HG02938 (cell line): ENCODE data around the gene PPP2R2C.

ENCODE experiments used
- ATAC-seq: cut with Tn5 transposase; IDR thresholded peaks from one replicate; pipeline ENCODE4 v1.9.1; 2021; ENCODE audit warnings: mild to moderate bottlenecking, moderate library complexity; ENCODE audit not compliant: unreplicated experiment

PPP2R2C gene

DNA sequence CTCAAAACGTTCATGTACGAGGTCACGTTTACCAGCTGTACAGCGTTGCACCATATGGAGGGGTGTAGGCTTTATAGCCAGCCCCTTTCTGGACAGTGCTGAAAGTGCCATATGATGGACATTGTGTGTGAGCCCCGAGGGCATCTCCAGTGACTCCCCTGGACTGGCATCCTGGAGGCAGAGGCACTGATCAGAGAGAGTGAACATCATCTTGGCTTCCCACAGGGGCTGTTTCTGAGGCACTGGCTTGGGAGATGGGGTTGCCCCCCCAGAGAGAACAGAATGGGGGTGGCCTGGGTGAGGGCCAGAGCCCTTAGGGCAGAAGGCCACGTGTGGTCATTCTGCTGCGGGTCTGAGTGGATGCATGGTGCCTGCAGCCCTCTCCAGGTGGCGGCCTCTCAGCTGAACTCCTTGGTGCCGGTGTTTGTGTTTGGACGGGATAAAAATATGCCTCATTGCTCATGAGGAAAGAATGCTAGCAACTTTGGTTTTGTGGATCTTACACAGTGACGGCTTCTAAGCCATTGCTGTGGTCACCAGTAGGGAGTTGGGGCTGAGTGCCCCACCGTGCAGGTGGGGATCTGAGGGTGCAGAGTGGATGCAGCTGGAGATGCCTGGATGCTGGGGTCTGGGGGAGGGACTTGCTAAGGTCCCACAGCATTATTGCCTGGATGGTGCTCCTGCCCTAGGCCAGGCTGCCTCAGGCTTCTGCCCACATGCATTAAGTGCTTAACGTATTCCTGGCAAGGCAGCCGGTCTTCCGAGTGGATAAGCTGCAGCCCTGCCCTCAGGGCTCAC lies 199.4 kb downstream of the PPP2R2C start:
- no peak for ATAC-seq

DNA sequence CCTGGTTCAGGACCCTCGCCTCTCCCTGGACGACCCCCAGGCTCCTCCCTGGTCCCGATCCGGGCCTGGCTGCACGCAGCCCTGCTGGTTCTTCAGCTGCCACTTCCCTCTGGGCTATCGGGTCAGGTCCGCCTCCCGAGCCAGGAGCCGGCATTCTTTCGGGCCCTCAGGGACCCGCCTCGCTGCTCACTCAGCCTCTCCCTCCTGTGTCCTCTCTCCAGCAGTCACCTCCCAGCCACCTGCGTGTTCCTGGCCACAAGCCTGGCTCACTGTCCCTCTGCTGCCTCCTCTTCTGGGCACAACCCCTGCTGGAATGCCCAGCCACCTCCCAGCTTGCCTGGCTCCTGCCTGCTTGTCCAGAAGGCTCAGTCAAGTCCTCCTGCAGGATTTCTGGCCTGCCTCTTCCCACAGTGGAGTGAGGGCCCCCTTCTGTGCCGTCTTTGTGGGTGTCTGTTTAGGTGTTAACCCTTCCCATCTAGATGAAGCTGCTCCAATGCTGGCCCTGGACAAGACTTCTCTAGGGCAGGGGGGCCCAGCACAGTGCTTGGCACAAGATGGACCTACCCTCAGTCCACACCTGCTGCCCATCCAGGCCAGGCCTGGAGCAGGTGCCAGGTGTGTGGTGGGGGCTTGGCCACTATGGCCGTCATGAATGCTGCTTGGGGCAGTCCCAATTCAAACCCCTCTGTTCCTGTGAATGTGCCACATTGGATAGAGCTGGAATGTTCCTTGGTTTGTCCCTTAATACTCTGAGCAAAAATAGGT lies 200.5 kb downstream of the PPP2R2C start:
- ATAC-seq: no peak

- ATAC-seq: no peak
Observed at GRCh38 chr4:6271206-6271605, 201.2 kb downstream of the PPP2R2C start.

DNA sequence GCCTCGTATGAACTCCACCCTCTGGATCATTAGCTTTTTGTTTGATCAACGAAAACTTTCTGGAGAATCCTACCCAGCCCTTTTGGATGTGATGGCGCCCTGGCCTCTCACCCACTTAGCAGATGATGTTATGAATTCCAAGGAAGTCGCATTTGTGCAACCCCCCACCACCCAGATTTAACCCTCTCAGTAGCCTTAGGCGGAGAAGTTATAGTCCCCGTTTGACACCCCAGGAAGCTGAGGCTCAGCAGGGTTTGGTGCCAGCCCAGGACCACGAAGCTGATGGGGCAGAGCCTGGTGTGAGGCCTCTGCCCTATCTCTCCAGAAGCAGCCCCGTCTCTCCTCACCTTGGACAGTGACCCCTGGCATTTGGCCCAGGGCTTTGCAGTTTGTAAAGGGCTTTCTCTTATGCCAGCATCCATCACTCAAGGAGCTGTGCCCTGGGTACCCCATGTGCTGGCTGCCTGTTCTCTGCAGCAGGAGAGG lies 201.7 kb downstream of the PPP2R2C start:
- ATAC-seq: no peak
